OCI-LY3 (cell line): ENCODE measurements around the gene ITIH5.

ENCODE experiments used
- EZH2phosphoT487 ChIP-seq: fragments of 200-600 bp; shearing (Covaris generic); IDR thresholded peaks from 2 replicates; pipeline ENCODE4 v1.6.1; 2018; ENCODE audit warnings: antibody characterized with exemption, mixed run types, low read depth
- TF ChIP-seq, protein P1 (sequence below): fragments of 200-600, 300-600 bp; sonication (generic); IDR thresholded peaks from 2 replicates; pipeline ENCODE4 v1.5.1; 2014; ENCODE audit warnings: antibody characterized with exemption, low read length, low read depth

DNA sequence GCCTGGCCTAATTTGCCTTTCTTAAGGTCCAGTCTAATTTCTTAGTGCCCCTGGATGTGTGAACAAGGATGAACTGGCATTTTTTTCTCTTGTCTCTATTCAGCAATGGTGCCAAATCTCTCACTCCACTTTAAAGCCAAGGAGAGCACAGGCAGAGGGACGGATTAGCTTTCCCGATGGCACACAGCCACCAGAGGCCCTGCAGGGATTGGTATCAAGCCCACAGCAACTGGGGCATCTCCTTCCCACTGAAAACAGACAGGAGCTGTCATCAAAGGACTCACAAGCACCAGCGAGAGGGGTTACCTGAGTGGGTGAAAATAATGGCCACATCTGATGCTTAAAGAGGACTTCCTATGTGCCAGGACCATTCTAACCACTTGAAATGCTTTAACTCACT is 83.1 kb downstream of the ITIH5 start:
- TF ChIP-seq, protein P1, sequence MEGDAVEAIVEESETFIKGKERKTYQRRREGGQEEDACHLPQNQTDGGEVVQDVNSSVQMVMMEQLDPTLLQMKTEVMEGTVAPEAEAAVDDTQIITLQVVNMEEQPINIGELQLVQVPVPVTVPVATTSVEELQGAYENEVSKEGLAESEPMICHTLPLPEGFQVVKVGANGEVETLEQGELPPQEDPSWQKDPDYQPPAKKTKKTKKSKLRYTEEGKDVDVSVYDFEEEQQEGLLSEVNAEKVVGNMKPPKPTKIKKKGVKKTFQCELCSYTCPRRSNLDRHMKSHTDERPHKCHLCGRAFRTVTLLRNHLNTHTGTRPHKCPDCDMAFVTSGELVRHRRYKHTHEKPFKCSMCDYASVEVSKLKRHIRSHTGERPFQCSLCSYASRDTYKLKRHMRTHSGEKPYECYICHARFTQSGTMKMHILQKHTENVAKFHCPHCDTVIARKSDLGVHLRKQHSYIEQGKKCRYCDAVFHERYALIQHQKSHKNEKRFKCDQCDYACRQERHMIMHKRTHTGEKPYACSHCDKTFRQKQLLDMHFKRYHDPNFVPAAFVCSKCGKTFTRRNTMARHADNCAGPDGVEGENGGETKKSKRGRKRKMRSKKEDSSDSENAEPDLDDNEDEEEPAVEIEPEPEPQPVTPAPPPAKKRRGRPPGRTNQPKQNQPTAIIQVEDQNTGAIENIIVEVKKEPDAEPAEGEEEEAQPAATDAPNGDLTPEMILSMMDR: no peak
- TF ChIP-seq EZH2phosphoT487: no peak
